GM23338 (cell line): ENCODE measurements around the gene FRYL. TPM values are rescaled to one million over a fixed set of nuclear protein-coding genes. Genes with fewer than 3 reads are reported as not detected.

Experiments
- ATAC-seq: fragments of 200-7000 bp; cut with Tn5 transposase; 3 replicates; pipeline ENCODE4 v1.9.1; 2020
- DNase-seq: peaks from one replicate; pipeline ENCODE4 v3.0.0-alpha.2; 2015; ENCODE audit warnings: low spot score
- H2AFZ ChIP-seq: fragments of 200-600 bp; sonication (generic); 2 replicates; pipeline ENCODE4 v1.8.0; 2016; ENCODE audit warnings: antibody characterized with exemption, mild to moderate bottlenecking, moderate library complexity
- H3F3A ChIP-seq: fragments of 200-600 bp; sonication (generic); replicated peaks from 2 replicates; pipeline ENCODE4 v1.8.0; 2017; ENCODE audit warnings: antibody characterized with exemption, mixed run types, low read depth
- H3K27ac ChIP-seq: fragments of 200-600 bp; sonication (generic); 2 replicates; pipeline ENCODE4 v1.6.1; 2016; ENCODE audit warnings: low read depth
- H3K27me3 ChIP-seq: fragments of 200-600 bp; sonication (generic); 2 replicates; pipeline ENCODE4 v1.8.0; 2016; ENCODE audit warnings: mild to moderate bottlenecking, mixed run types, moderate library complexity; ENCODE audit not compliant: insufficient read depth
- H3K36me3 ChIP-seq: fragments of 200-600 bp; sonication (generic); 2 replicates; pipeline ENCODE4 v1.8.0; 2016; ENCODE audit warnings: mild to moderate bottlenecking; ENCODE audit not compliant: insufficient read depth
- H3K4me1 ChIP-seq: fragments of 200-600 bp; sonication (generic); 2 replicates; pipeline ENCODE4 v1.8.0; 2016; ENCODE audit warnings: mild to moderate bottlenecking, moderate library complexity; ENCODE audit not compliant: insufficient read depth
- H3K4me2 ChIP-seq: fragments of 200-600 bp; sonication (generic); 2 replicates; pipeline ENCODE4 v1.7.1; 2017; ENCODE audit warnings: mixed run types
- H3K4me3 ChIP-seq: fragments of 200-600 bp; sonication (generic); 2 replicates; pipeline ENCODE4 v1.6.1; 2016; ENCODE audit warnings: mixed run types
- H3K79me2 ChIP-seq: fragments of 200-600 bp; sonication (generic); replicated peaks from 2 replicates; pipeline ENCODE4 v1.8.0; 2017; ENCODE audit warnings: mild to moderate bottlenecking; ENCODE audit not compliant: insufficient read depth
- H3K9me2 ChIP-seq: fragments of 200-600 bp; sonication (generic); 2 replicates; pipeline ENCODE4 v1.8.0; 2017; ENCODE audit not compliant: insufficient read depth
- H4K20me1 ChIP-seq: fragments of 200-600 bp; sonication (generic); replicated peaks from 2 replicates; pipeline ENCODE4 v1.8.0; 2017; ENCODE audit warnings: mild to moderate bottlenecking; ENCODE audit not compliant: insufficient read depth
- H3K27ac Mint-ChIP-seq: 2 replicates; pipeline ENCODE4 v1.8.0; 2020; ENCODE audit warnings: inconsistent platforms, mild to moderate bottlenecking, moderate library complexity, mixed read lengths
- H3K27me3 Mint-ChIP-seq: 3 replicates; pipeline ENCODE4 v1.8.0; 2022; ENCODE audit warnings: low read depth, mild to moderate bottlenecking, moderate library complexity, mixed read lengths, inconsistent platforms; ENCODE audit not compliant: insufficient read depth, poor library complexity
- H3K36me3 Mint-ChIP-seq: 3 replicates; pipeline ENCODE4 v1.8.0; 2021; ENCODE audit warnings: low read depth, mild to moderate bottlenecking, inconsistent platforms, moderate library complexity, mixed read lengths
- H3K4me1 Mint-ChIP-seq: 3 replicates; pipeline ENCODE4 v1.8.0; 2020; ENCODE audit warnings: mild to moderate bottlenecking, inconsistent platforms, mixed read lengths
- H3K4me3 Mint-ChIP-seq: 3 replicates; pipeline ENCODE4 v1.8.0; 2021; ENCODE audit warnings: moderate library complexity, mild to moderate bottlenecking, inconsistent platforms, mixed read lengths
- H3K9me3 Mint-ChIP-seq: 3 replicates; pipeline ENCODE4 v1.8.0; 2020; ENCODE audit warnings: moderate library complexity, mild to moderate bottlenecking, inconsistent platforms, mixed read lengths
- CREB1 ChIP-seq: fragments of 250-450 bp; sonication (Bioruptor Pico); IDR thresholded peaks from 2 replicates; pipeline ENCODE4 v1.5.0; 2020; ENCODE audit warnings: low read depth, mild to moderate bottlenecking, moderate library complexity
- EZH2 ChIP-seq: fragments of 200-600 bp; sonication (generic); IDR thresholded peaks from one replicate; pipeline ENCODE4 v1.8.0; 2017; ENCODE audit warnings: antibody characterized with exemption, mild to moderate bottlenecking, low read depth; ENCODE audit not compliant: unreplicated experiment
- NANOG ChIP-seq: IDR thresholded peaks from 2 replicates; pipeline ENCODE4 v1.6.1; 2016; ENCODE audit warnings: antibody characterized with exemption, borderline replicate concordance
- POLR2AphosphoS5 ChIP-seq: IDR thresholded peaks from 2 replicates; pipeline ENCODE4 v1.6.1; 2016; ENCODE audit warnings: antibody characterized with exemption, low read depth
- STAT1 ChIP-seq: IDR thresholded peaks from one replicate; pipeline ENCODE4 v1.6.1; 2016; ENCODE audit warnings: antibody characterized with exemption; ENCODE audit not compliant: unreplicated experiment
- ZNF114 ChIP-seq: fragments of 250-450 bp; sonication (Bioruptor Pico); IDR thresholded peaks from 2 replicates; pipeline ENCODE4 v1.5.0; 2020; ENCODE audit warnings: mild to moderate bottlenecking, moderate library complexity
- ZNF331 ChIP-seq: fragments of 250-450 bp; sonication (Bioruptor Pico); IDR thresholded peaks from 2 replicates; pipeline ENCODE4 v1.5.0; 2020; ENCODE audit warnings: low read depth, mild to moderate bottlenecking, moderate library complexity
- polyA plus RNA-seq: library from polyadenylated mRNA; unstranded; fragments of >200 nt; fragmentation: Nextera tagmentation; extraction: Ambion mirVana; gene quantifications from 2 replicates; pipeline ENCODE4 v1.2.1, GENCODE V29; 2016
- total RNA-seq: library from RNA; depleted of rRNA; stranded (reverse); fragments of >200 nt; shearing (Covaris generic); gene quantifications from 2 replicates; pipeline ENCODE4 v1.2.3, GENCODE V29; 2014
- TF ChIP-seq, protein P1 (sequence below): IDR thresholded peaks from 2 replicates; pipeline ENCODE4 v1.6.1; 2016; ENCODE audit warnings: antibody characterized with exemption
- TF ChIP-seq, protein P2 (sequence below), 2 experiments: fragments of 200-600 bp in 1 of 2; sonication (generic) in 1 of 2; conservative IDR thresholded peaks; 2 replicates each; pipeline versions ENCODE4 v1.5.1 to v1.6.1; 2016 to 2017; ENCODE audit warnings: antibody characterized with exemption in 2 of 2, low read depth in 2 of 2, mild to moderate bottlenecking in 2 of 2, moderate library complexity in 1 of 2

Gene FRYL
- total and polyA plus RNA-seq, 2 experiments from 2014 or later = 30.7 to 53.3 TPM

GRCh38 chr4:48772556-48772955, 7.5 kb downstream of the FRYL start:
- H3K9me2 ChIP-seq = no peaks in the 10 kb centered on the region
- no peak for TF ChIP-seq NANOG
- no peak for TF ChIP-seq POLR2AphosphoS5
- no peak for TF ChIP-seq ZNF331 (CRISPR knock-in tag)
- TF ChIP-seq, protein P1, sequence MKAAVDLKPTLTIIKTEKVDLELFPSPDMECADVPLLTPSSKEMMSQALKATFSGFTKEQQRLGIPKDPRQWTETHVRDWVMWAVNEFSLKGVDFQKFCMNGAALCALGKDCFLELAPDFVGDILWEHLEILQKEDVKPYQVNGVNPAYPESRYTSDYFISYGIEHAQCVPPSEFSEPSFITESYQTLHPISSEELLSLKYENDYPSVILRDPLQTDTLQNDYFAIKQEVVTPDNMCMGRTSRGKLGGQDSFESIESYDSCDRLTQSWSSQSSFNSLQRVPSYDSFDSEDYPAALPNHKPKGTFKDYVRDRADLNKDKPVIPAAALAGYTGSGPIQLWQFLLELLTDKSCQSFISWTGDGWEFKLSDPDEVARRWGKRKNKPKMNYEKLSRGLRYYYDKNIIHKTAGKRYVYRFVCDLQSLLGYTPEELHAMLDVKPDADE = no peak
- TF ChIP-seq CREB1 = no peak
- ATAC-seq = no peak
- H3K79me2 ChIP-seq = peaks cover 100% of the 10 kb centered on the region
- Mint-ChIP-seq H3K4me3 (no peak overlapping the region), H3K27me3 (no peaks in the 10 kb centered on the region), H3K4me1 (peaks cover 27% of the 10 kb centered on the region), H3K36me3 (no peaks in the 10 kb centered on the region), H3K27ac (no peak overlapping the region), H3K9me3 (no peaks in the 10 kb centered on the region)
- no peak for DNase-seq
- H3K27me3 ChIP-seq = no peaks in the 10 kb centered on the region
- peaks cover 13% of the 10 kb centered on the region for H4K20me1 ChIP-seq
- H3K4me3 ChIP-seq = no peak overlapping the region
- no peaks in the 10 kb centered on the region for H3K36me3 ChIP-seq
- no peak overlapping the region for H2AFZ ChIP-seq
- H3K4me1 ChIP-seq = peaks cover 20% of the 10 kb centered on the region
- H3K4me2 ChIP-seq = no peak overlapping the region
- H3F3A ChIP-seq = no peaks in the 10 kb centered on the region
- H3K27ac ChIP-seq = no peak overlapping the region

DNA sequence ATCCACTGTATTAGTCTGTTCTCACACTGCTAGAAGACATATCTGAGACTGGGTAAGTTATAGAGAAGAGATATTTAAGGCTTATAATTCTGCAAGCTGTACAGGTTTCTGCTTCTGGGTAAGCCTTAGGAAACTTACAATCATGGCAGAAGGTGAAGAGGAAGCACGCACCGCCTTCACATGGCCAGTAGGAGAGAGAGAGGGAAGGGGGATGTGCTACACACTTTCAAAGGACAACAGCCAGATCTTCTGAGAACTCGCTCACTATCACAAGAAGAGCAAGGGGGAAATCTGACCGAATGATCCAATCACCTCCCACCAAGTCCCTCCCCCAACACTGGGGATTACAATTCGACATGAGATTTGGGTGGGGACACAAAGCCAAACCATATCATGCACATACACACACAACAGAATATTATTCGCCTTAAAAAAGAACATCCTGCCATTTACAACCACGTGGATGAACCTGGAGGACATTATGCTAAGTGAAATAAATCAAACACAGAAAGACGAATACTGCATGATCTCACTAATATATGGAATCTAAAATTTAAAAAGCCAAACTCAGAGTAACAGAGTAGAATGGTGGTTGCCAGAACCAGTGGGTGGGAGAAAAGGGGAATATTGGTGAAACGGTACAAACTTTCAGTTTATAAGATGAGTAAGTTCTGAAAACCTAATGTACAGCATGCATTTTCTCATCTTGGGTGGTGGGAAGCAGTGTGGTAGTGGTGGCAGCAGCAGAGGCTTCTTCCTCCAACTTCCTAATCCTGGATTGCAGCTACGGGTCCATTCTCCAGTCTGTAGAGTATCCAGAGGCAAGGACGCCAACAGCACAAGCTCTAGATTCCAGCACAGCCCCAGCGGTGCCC, 12.8 kb downstream of the FRYL start:
- Mint-ChIP-seq H3K27me3 (peaks cover 5% of the 10 kb centered on the region), H3K27ac (no peak overlapping the region; the same call in 1 of the 2 replicates)
- TF ChIP-seq EZH2 (no peak), POLR2AphosphoS5 (no peak), ZNF114 (CRISPR knock-in tag) (no peak), NANOG (no peak), STAT1 (no peak)
- TF ChIP-seq, protein P2, sequence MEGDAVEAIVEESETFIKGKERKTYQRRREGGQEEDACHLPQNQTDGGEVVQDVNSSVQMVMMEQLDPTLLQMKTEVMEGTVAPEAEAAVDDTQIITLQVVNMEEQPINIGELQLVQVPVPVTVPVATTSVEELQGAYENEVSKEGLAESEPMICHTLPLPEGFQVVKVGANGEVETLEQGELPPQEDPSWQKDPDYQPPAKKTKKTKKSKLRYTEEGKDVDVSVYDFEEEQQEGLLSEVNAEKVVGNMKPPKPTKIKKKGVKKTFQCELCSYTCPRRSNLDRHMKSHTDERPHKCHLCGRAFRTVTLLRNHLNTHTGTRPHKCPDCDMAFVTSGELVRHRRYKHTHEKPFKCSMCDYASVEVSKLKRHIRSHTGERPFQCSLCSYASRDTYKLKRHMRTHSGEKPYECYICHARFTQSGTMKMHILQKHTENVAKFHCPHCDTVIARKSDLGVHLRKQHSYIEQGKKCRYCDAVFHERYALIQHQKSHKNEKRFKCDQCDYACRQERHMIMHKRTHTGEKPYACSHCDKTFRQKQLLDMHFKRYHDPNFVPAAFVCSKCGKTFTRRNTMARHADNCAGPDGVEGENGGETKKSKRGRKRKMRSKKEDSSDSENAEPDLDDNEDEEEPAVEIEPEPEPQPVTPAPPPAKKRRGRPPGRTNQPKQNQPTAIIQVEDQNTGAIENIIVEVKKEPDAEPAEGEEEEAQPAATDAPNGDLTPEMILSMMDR (conservative IDR thresholded peaks at IDR 0.05; ENCODE audit: low read depth in 2 of 2) = peak; percentile 23 to 39; a peak in 3 of 4 replicates

More for the DNA sequence above, 12.8 kb downstream of the FRYL start:
- H4K20me1 ChIP-seq = peaks cover 21% of the 10 kb centered on the region
- H3K79me2 ChIP-seq = peaks cover 100% of the 10 kb centered on the region
- no peaks in the 10 kb centered on the region for H3F3A ChIP-seq
- no peaks in the 10 kb centered on the region for H3K9me2 ChIP-seq
- H3K4me3 Mint-ChIP-seq = no peak overlapping the region
- H3K27ac ChIP-seq = no peak overlapping the region
- no peak overlapping the region for H2AFZ ChIP-seq
- H3K4me3 ChIP-seq = no peak overlapping the region
- no peaks in the 10 kb centered on the region for H3K27me3 ChIP-seq
- peaks cover 13% of the 10 kb centered on the region for H3K4me1 Mint-ChIP-seq
- peaks cover 3% of the 10 kb centered on the region; the same call in 1 of the 3 replicates for H3K36me3 Mint-ChIP-seq
- H3K9me3 Mint-ChIP-seq = no peaks in the 10 kb centered on the region; the same call in 2 of the 3 replicates
- no peak overlapping the region for H3K4me2 ChIP-seq
- H3K4me1 ChIP-seq = peaks cover 8% of the 10 kb centered on the region; the same call in 1 of the 2 replicates
- ATAC-seq (peak; percentile 72), DNase-seq (peak; percentile 56)
- H3K36me3 ChIP-seq = no peaks in the 10 kb centered on the region
